ACHN (cell line): Measurements from ENCODE around the gene RNF123.
"Not testable (repeated sequence)": the region's sequence is repeated elsewhere in the genome, so short reads cannot be mapped to it uniquely, and the experiment has no call there.

Experiments used
- DNase-seq: peaks from one replicate; pipeline ENCODE4 v3.0.0-alpha.2; 2015
- in situ Hi-C: cut with HindIII; loops from 2 replicates; pipeline ENCODE4 v1.10.0; 2017; ENCODE audit warnings: low sequenced_read_pairs, low pct_ligation_motif_present, low pct_unique_long_range_greater_than_20kb

RNF123 gene

GRCh38 chr3:49673715-49674496 lies 15.5 kb upstream of the RNF123 start, which contains the start of gene APEH:
APEH (plus strand) TSS chr3:49674351; CDS start chr3:49674402, 51 bp downstream.
- in situ Hi-C loops = no loop called here

GRCh38 chr3:49674497-49674983 lies 14.8 kb upstream of the RNF123 start:
- in situ Hi-C loops = no loop called here
- no peak for DNase-seq

More at GRCh38 chr3:49673715-49674496, 15.5 kb upstream of the RNF123 start, which contains the start of gene APEH:
- peak; percentile 97 for DNase-seq

GRCh38 chr3:49675912-49676311 lies 13.4 kb upstream of the RNF123 start:
- in situ Hi-C loops = no loop called here
- no peak for DNase-seq

- DNase-seq = no peak
- in situ Hi-C loops = no loop called here
These were observed 8.7 kb upstream of the RNF123 start for GRCh38 chr3:49680493-49681231.

- DNase-seq = no peak
- in situ Hi-C loops = no loop called here
These were observed 8.2 kb upstream of the RNF123 start for GRCh38 chr3:49681232-49681522.

- no peak for DNase-seq
- in situ Hi-C loops = no loop called here
These were observed 7.8 kb upstream of the RNF123 start for GRCh38 chr3:49681543-49681942.

GRCh38 chr3:49683162-49683561 lies 6.2 kb upstream of the RNF123 start:
- peak; percentile 80 for DNase-seq
- in situ Hi-C loops = no loop called here

GRCh38 chr3:49684453-49684852 lies 4.9 kb upstream of the RNF123 start:
- DNase-seq, in situ Hi-C loops: not testable (repeated sequence)

- in situ Hi-C loops, DNase-seq: not testable (repeated sequence)
These were observed 4.3 kb upstream of the RNF123 start for GRCh38 chr3:49685103-49685502.

GRCh38 chr3:49685846-49686245 lies 3.5 kb upstream of the RNF123 start:
- in situ Hi-C loops, DNase-seq: not testable (repeated sequence)

GRCh38 chr3:49686346-49686745 lies 3.0 kb upstream of the RNF123 start:
- DNase-seq, in situ Hi-C loops: not testable (repeated sequence)

- DNase-seq = peak; percentile 23
- in situ Hi-C loops = not testable (repeated sequence)
These were observed 2.5 kb upstream of the RNF123 start for GRCh38 chr3:49686769-49687423.

GRCh38 chr3:49687424-49687795 lies 1.9 kb upstream of the RNF123 start:
- DNase-seq, in situ Hi-C loops: not testable (repeated sequence)

GRCh38 chr3:49688338-49689045 lies 865 bp upstream of the RNF123 start:
- DNase-seq, in situ Hi-C loops: not testable (repeated sequence)

GRCh38 chr3:49689908-49690624 lies 709 bp downstream of the RNF123 start:
- DNase-seq = not testable (repeated sequence)

GRCh38 chr3:49690856-49691255 lies 1.5 kb downstream of the RNF123 start:
- DNase-seq, in situ Hi-C loops: not testable (repeated sequence)

More at GRCh38 chr3:49689908-49690624, 709 bp downstream of the RNF123 start:
- in situ Hi-C loops = not testable (repeated sequence)

- in situ Hi-C loops, DNase-seq: not testable (repeated sequence)
These were observed 2.1 kb downstream of the RNF123 start for GRCh38 chr3:49691481-49691880.
